Aorta (tissue), 5 donors: ENCODE measurements around the gene SRRM2. TPM values are rescaled to one million over a fixed set of nuclear protein-coding genes. Genes with fewer than 3 reads are reported as not detected.

Source experiments
- ATAC-seq: fragments of 200-7000 bp; cut with Tn5 transposase; one replicate; pipeline ENCODE4 v1.9.1; 2022; ENCODE audit warnings: moderate library complexity; ENCODE audit not compliant: low FRiP score
- DNase-seq, 2 donors: peaks; one replicate each; pipeline ENCODE4 v3.0.0-alpha.2; 2020
- H3K27ac ChIP-seq, 2 donors: one replicate each; pipeline ENCODE4 v1.5.1; 2013; ENCODE audit warnings: low read length in 2 of 2, mild to moderate bottlenecking in 2 of 2, moderate library complexity in 2 of 2, control low read depth in 1 of 2, inconsistent platforms in 1 of 2, low read depth in 1 of 2
- H3K27me3 ChIP-seq, 2 donors: one replicate each; pipeline ENCODE4 v1.6.1; 2013; ENCODE audit warnings: control low read depth in 1 of 2, low read length in 1 of 2, mild to moderate bottlenecking in 1 of 2, moderate library complexity in 1 of 2; ENCODE audit not compliant: insufficient read depth in 2 of 2, control insufficient read depth in 1 of 2
- H3K36me3 ChIP-seq, 2 donors: one replicate each; pipeline ENCODE4 v1.6.1; 2013; ENCODE audit warnings: control low read depth in 1 of 2, low read length in 1 of 2, mild to moderate bottlenecking in 1 of 2; ENCODE audit not compliant: insufficient read depth in 2 of 2, control insufficient read depth in 1 of 2
- H3K4me1 ChIP-seq, 2 donors: one replicate each; pipeline ENCODE4 v1.6.1; 2013; ENCODE audit warnings: low read length in 2 of 2, control low read depth in 1 of 2, mild to moderate bottlenecking in 1 of 2, moderate library complexity in 1 of 2; ENCODE audit not compliant: insufficient read depth in 2 of 2, control insufficient read depth in 1 of 2
- H3K4me3 ChIP-seq, 2 donors: one replicate each; pipeline ENCODE4 v1.5.1; 2013; ENCODE audit warnings: low read length in 2 of 2, control low read depth in 1 of 2, mild to moderate bottlenecking in 1 of 2
- H3K9me3 ChIP-seq: one replicate; pipeline ENCODE4 v1.6.1; 2013; ENCODE audit warnings: mild to moderate bottlenecking, low read length; ENCODE audit not compliant: control insufficient read depth
- WGBS, 2 donors: extraction: QIAGEN DNeasy Blood & Tissue Kit; methylation state at CpG; one replicate each; pipeline ENCODE4 v1.1.7; 2013; 5-methylcytosine and 5-hydroxymethylcytosine counted together
- intact Hi-C, 2 donors: fragments of 100-400 bp; cut with DNase I; formaldehyde crosslinking; loops; one replicate each; pipeline versions ENCODE4 v1.14.2 to v1.15.0; 2022
- polyA plus RNA-seq, 2 donors: library from polyadenylated mRNA; stranded (reverse); fragments of 200-250 nt; gene quantifications; one replicate each; pipeline ENCODE4 v1.2.3, GENCODE V29; 2013
- total RNA-seq, 2 donors: library from RNA; stranded (reverse); fragmentation: NEBNext Ultra II Directional; extraction: Animal tissue kit (Norgen Biotek cat#: 25700); gene quantifications; one replicate each; pipeline ENCODE4 v1.2.1, GENCODE V29; 2021
- donor health status: healthy with polysubstance abuse.
- donor health status: Bipolar disorder and iron deficiency.
- donor health status: DM: no; HTN: no; CAD: no.
- donor health status: DM: no; HTN: no; CAD: no.
- donor health status: DM: yes; HTN: yes; CAD: no.

The SRRM2 gene
- total and polyA plus RNA-seq, 4 donors: 194 to 946 (median 634) TPM

GRCh38 chr16:2707368-2708289 lies 44.8 kb upstream of the SRRM2 start:
- DNase-seq (no peak), ATAC-seq (no peak)
- no peaks in the 10 kb centered on the region for H3K4me1 ChIP-seq
- H3K9me3 ChIP-seq: no peaks in the 10 kb centered on the region
- H3K27ac ChIP-seq: no peak overlapping the region
- no peak overlapping the region for H3K4me3 ChIP-seq
- intact Hi-C loops: no loop called here
- no peaks in the 10 kb centered on the region for H3K27me3 ChIP-seq
- H3K36me3 ChIP-seq: peaks cover 0 to 4% of the 10 kb centered on the region in 2 donors
- WGBS, 2 donors: 92 to 93% methylated on average over 51 of the region's 51 CpGs

- Histone ChIP-seq H3K4me1 (no peaks in the 10 kb centered on the region), H3K36me3 (peaks cover 0 to 2% of the 10 kb centered on the region in 2 donors), H3K27me3 (no peaks in the 10 kb centered on the region), H3K27ac (no peak overlapping the region), H3K9me3 (no peaks in the 10 kb centered on the region), H3K4me3 (no peak overlapping the region)
- WGBS, 2 donors: 92 to 94% methylated on average over 14 of the region's 14 CpGs
- DNase-seq (no peak), ATAC-seq (no peak)
- intact Hi-C loops: no loop called here
Measured at GRCh38 chr16:2708290-2708639, 44.2 kb upstream of the SRRM2 start.

- intact Hi-C loops: no loop called here
- Histone ChIP-seq H3K27me3 (no peaks in the 10 kb centered on the region), H3K9me3 (no peaks in the 10 kb centered on the region), H3K4me1 (no peaks in the 10 kb centered on the region), H3K4me3 (no peak overlapping the region), H3K27ac (no peak overlapping the region), H3K36me3 (peaks cover 0 to 2% of the 10 kb centered on the region in 2 donors)
- DNase-seq: no peak
- WGBS, 2 donors: 93 to 94% methylated on average over 22 of the region's 22 CpGs
- no peak for ATAC-seq
Measured at GRCh38 chr16:2708955-2709587, 43.4 kb upstream of the SRRM2 start.

GRCh38 chr16:2709588-2709984 lies 42.9 kb upstream of the SRRM2 start:
- intact Hi-C loops: no loop called here
- no peaks in the 10 kb centered on the region for H3K4me1 ChIP-seq
- no peak for ATAC-seq
- no peak for DNase-seq
- no peak overlapping the region for H3K4me3 ChIP-seq
- no peaks in the 10 kb centered on the region for H3K27me3 ChIP-seq
- 86 to 93% methylated on average over 10 of the region's 10 CpGs for WGBS, 2 donors
- H3K9me3 ChIP-seq: no peaks in the 10 kb centered on the region
- no peak overlapping the region for H3K27ac ChIP-seq
- H3K36me3 ChIP-seq: peaks cover 0 to 2% of the 10 kb centered on the region in 2 donors

GRCh38 chr16:2710021-2710710 lies 42.3 kb upstream of the SRRM2 start:
- WGBS, 2 donors: 89 to 91% methylated on average over 14 to 20 of the region's 20 CpGs
- intact Hi-C loops: no loop called here
- DNase-seq: no peak

GRCh38 chr16:2710711-2711231 lies 41.7 kb upstream of the SRRM2 start:
- Histone ChIP-seq H3K27me3 (no peaks in the 10 kb centered on the region), H3K36me3 (peaks cover 0 to 2% of the 10 kb centered on the region in 2 donors), H3K9me3 (no peaks in the 10 kb centered on the region), H3K4me1 (no peaks in the 10 kb centered on the region), H3K4me3 (no peak overlapping the region), H3K27ac (no peak overlapping the region)
- intact Hi-C loops: no loop called here
- ATAC-seq: no peak
- DNase-seq: no peak
- WGBS, 2 donors: 36 to 41% methylated on average over 11 of the region's 11 CpGs

More at GRCh38 chr16:2710021-2710710, 42.3 kb upstream of the SRRM2 start:
- no peaks in the 10 kb centered on the region for H3K9me3 ChIP-seq
- no peaks in the 10 kb centered on the region for H3K27me3 ChIP-seq
- H3K4me3 ChIP-seq: no peak overlapping the region
- peaks cover 0 to 2% of the 10 kb centered on the region in 2 donors for H3K36me3 ChIP-seq
- H3K27ac ChIP-seq: no peak overlapping the region
- ATAC-seq: no peak
- H3K4me1 ChIP-seq: no peaks in the 10 kb centered on the region

- Histone ChIP-seq H3K4me1 (no peaks in the 10 kb centered on the region), H3K27me3 (no peaks in the 10 kb centered on the region), H3K27ac (no peak overlapping the region), H3K9me3 (no peaks in the 10 kb centered on the region), H3K4me3 (no peak overlapping the region), H3K36me3 (peaks cover 0 to 2% of the 10 kb centered on the region in 2 donors)
- DNase-seq: no peak
- ATAC-seq: no peak
- intact Hi-C loops: no loop called here
- WGBS, 2 donors: 63 to 72% methylated on average over 22 of the region's 22 CpGs
Measured at GRCh38 chr16:2711370-2712062, 40.9 kb upstream of the SRRM2 start.

GRCh38 chr16:2712063-2712441 lies 40.4 kb upstream of the SRRM2 start:
- H3K27ac ChIP-seq: no peak overlapping the region
- no peak for DNase-seq
- peaks cover 0 to 2% of the 10 kb centered on the region in 2 donors for H3K36me3 ChIP-seq
- H3K9me3 ChIP-seq: no peaks in the 10 kb centered on the region
- no peaks in the 10 kb centered on the region for H3K4me1 ChIP-seq
- ATAC-seq: no peak
- intact Hi-C loops: no loop called here
- WGBS, 2 donors: 75 to 83% methylated on average over 13 to 14 of the region's 14 CpGs
- no peaks in the 10 kb centered on the region for H3K27me3 ChIP-seq
- no peak overlapping the region for H3K4me3 ChIP-seq
